Glutamatergic neuron (in vitro differentiated cells): ENCODE measurements around the gene ESYT3. TPM values are rescaled to one million over a fixed set of nuclear protein-coding genes. Genes with fewer than 3 reads are reported as not detected.

Source experiments
- DNase-seq: peaks from one replicate; pipeline ENCODE4 v3.0.0; 2022
- H3K27ac Mint-ChIP-seq: one replicate; pipeline ENCODE4 v1.8.0; 2020; ENCODE audit warnings: mild to moderate bottlenecking, mixed read lengths, inconsistent platforms; ENCODE audit not compliant: unreplicated experiment
- H3K27me3 Mint-ChIP-seq: one replicate; pipeline ENCODE4 v1.8.0; 2020; ENCODE audit warnings: mild to moderate bottlenecking, moderate library complexity, mixed read lengths, inconsistent platforms; ENCODE audit not compliant: unreplicated experiment
- H3K36me3 Mint-ChIP-seq: one replicate; pipeline ENCODE4 v1.8.0; 2020; ENCODE audit warnings: mild to moderate bottlenecking, mixed read lengths, inconsistent platforms; ENCODE audit not compliant: unreplicated experiment
- H3K4me1 Mint-ChIP-seq: one replicate; pipeline ENCODE4 v1.8.0; 2020; ENCODE audit warnings: mild to moderate bottlenecking, low read depth, mixed read lengths, inconsistent platforms; ENCODE audit not compliant: unreplicated experiment
- H3K4me3 Mint-ChIP-seq: one replicate; pipeline ENCODE4 v1.8.0; 2020; ENCODE audit warnings: mild to moderate bottlenecking, mixed read lengths, inconsistent platforms; ENCODE audit not compliant: unreplicated experiment
- H3K9me3 Mint-ChIP-seq: one replicate; pipeline ENCODE4 v1.8.0; 2020; ENCODE audit warnings: mild to moderate bottlenecking, moderate library complexity, mixed read lengths, inconsistent platforms; ENCODE audit not compliant: unreplicated experiment
- total RNA-seq: library from RNA; stranded (reverse); fragmentation: NEBNext Ultra II Directional; extraction: Animal tissue kit (Norgen Biotek cat#: 25700); gene quantifications from one replicate; pipeline ENCODE4 v1.2.1, GENCODE V29; 2021; ENCODE audit not compliant: unreplicated experiment
- TF ChIP-seq, protein P1 (sequence below): fragments of 200-600 bp; sonication (generic); IDR thresholded peaks from one replicate; pipeline ENCODE4 v1.5.0; 2021; ENCODE audit not compliant: partially characterized antibody, unreplicated experiment

The ESYT3 gene
- total RNA-seq, 1 donor from 2014 or later = not detected

DNA sequence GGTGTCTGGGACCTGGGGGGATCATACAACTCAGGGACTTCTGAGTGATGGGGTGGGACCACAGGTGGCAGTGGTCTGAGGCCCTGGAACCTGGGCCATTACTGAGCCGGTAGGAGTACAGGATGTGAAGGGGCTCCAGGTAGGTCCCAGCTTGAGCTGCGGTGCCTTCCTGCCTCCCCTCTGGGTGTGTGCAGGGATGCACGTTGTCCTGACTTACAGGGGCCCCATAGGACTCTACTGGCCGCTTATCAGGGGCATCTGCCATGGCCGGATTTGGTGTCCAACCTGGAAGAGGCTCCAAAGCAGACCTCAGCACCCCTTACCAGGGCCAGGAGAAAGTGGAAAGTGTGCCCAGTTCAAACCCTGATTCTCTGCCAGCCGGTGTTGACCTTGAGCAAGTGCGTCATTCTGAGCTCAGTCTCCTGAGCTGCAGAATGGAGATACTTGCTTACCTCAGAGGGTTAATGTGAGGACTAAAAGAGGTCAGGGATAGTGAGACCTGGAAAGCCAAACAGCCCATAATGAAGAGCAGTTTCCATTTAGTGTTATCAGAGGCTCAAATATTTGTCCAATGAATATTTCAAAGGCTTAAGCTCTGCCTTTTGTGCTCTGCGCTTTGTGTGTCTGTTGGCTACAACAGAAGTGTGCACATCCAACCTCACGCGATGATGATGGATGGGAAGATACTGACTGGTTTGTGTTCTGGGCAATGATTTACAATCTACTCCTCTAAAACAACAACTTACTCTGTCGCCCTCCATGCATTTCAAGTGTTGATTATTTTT is 35.4 kb upstream of the ESYT3 start:
- Mint-ChIP-seq H3K9me3 (peaks cover 2% of the 10 kb centered on the region), H3K36me3 (peaks cover 10% of the 10 kb centered on the region), H3K27me3 (peaks cover 3% of the 10 kb centered on the region), H3K4me3 (no peak overlapping the region), H3K4me1 (peaks cover 7% of the 10 kb centered on the region), H3K27ac (no peak overlapping the region)
- DNase-seq = no peak
- TF ChIP-seq, protein P1, sequence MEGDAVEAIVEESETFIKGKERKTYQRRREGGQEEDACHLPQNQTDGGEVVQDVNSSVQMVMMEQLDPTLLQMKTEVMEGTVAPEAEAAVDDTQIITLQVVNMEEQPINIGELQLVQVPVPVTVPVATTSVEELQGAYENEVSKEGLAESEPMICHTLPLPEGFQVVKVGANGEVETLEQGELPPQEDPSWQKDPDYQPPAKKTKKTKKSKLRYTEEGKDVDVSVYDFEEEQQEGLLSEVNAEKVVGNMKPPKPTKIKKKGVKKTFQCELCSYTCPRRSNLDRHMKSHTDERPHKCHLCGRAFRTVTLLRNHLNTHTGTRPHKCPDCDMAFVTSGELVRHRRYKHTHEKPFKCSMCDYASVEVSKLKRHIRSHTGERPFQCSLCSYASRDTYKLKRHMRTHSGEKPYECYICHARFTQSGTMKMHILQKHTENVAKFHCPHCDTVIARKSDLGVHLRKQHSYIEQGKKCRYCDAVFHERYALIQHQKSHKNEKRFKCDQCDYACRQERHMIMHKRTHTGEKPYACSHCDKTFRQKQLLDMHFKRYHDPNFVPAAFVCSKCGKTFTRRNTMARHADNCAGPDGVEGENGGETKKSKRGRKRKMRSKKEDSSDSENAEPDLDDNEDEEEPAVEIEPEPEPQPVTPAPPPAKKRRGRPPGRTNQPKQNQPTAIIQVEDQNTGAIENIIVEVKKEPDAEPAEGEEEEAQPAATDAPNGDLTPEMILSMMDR = no peak

DNA sequence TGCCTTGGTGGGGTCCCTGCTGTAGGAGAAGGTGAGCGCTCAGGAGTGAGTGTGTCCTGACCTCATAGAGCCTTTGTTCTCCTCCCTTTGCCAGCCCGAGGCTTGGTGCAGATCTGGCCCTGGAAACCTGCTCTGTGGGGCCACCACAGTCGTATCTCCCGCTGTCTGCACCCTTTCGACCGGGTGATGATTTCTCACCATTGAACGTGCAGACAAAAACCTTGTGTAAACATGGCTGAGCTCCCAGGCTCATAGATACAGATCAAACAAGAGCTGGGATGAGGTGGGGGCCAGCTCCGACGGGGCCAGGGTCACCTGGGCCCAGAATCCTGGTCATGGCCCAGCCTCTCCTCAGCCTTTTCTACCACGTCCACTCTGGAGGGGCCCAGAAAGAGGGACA is 34.6 kb upstream of the ESYT3 start:
- H3K27ac Mint-ChIP-seq = no peak overlapping the region
- TF ChIP-seq, protein P1 = no peak
- H3K27me3 Mint-ChIP-seq = peaks cover 3% of the 10 kb centered on the region
- H3K4me3 Mint-ChIP-seq = no peak overlapping the region
- no peak for DNase-seq
- peaks cover 14% of the 10 kb centered on the region for H3K36me3 Mint-ChIP-seq
- H3K4me1 Mint-ChIP-seq = peaks cover 7% of the 10 kb centered on the region
- H3K9me3 Mint-ChIP-seq = peaks cover 2% of the 10 kb centered on the region

DNA sequence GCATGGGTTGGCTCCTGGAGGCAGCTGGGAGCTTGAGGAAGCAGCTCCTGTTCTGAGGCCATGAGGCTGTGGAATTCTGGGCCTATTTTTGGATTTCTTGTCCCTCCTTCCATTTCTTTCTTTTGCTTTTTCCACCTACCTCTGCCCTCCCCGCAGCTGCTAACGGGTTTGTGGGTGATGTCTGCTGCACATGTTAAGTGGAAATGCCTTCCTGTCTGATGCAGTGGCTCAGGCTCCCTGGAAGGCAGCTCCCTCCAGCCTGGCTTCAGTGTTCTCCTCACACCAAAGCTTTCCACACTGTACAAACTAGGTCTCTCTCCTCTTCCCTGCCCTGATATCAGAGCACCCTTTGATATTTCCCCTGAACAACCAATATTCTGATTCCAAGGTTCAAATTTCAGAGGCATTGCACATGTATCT is 33.8 kb upstream of the ESYT3 start:
- Mint-ChIP-seq H3K27ac (no peak overlapping the region), H3K36me3 (peaks cover 22% of the 10 kb centered on the region), H3K27me3 (peaks cover 3% of the 10 kb centered on the region), H3K4me3 (no peak overlapping the region), H3K4me1 (peaks cover 7% of the 10 kb centered on the region), H3K9me3 (peaks cover 2% of the 10 kb centered on the region)
- DNase-seq = no peak
- TF ChIP-seq, protein P1 = no peak

DNA sequence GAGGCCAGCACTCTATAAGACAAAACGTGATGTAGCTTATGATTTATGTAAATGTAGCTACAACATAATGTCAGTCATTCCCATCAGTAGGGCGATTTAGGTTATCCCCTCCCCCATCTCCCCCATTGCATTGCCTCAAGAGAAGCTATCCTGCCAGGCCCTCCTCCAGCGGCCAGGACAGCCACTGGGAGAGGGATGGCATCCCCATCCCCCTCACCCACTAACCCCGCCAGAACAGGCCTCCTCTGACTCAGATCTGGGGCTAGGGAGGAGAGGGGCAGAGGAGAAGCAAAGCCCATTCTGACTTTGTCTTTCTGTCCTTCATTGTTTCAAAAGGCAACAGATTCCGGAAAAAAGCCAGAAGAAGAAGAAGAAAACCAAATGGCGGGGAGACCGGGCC is 32.6 kb upstream of the ESYT3 start:
- H3K4me1 Mint-ChIP-seq = peaks cover under 1% of the 10 kb centered on the region
- H3K36me3 Mint-ChIP-seq = peaks cover 22% of the 10 kb centered on the region
- H3K27me3 Mint-ChIP-seq = peaks cover 3% of the 10 kb centered on the region
- H3K27ac Mint-ChIP-seq = no peak overlapping the region
- TF ChIP-seq, protein P1 = no peak
- H3K4me3 Mint-ChIP-seq = no peak overlapping the region
- H3K9me3 Mint-ChIP-seq = peaks cover 2% of the 10 kb centered on the region
- DNase-seq = no peak

DNA sequence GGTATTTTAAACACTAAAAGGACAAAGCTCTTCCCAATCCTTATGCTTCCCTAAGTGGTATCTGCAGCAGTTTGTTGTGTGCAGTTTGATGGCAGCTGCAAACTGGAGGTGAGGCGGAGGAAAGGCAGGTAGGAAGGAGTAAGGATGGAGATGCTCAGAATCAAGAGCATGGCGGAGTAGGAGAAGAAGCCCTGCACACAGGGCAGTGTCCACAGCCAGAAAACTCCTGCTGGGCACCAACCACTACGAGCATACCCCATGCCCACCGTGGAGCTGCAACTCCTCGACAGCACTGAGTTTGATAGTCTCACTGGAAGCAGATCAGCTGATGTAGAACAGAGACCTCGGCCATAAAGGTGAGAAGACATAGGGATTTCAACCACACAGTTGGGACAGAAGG is 30.3 kb upstream of the ESYT3 start:
- Mint-ChIP-seq H3K36me3 (peaks cover 22% of the 10 kb centered on the region), H3K4me3 (no peak overlapping the region)
- DNase-seq = no peak

More for the DNA sequence above, 30.3 kb upstream of the ESYT3 start:
- peaks cover 2% of the 10 kb centered on the region for H3K9me3 Mint-ChIP-seq
- no peak overlapping the region for H3K27ac Mint-ChIP-seq
- H3K4me1 Mint-ChIP-seq = peaks cover 7% of the 10 kb centered on the region
- TF ChIP-seq, protein P1 = no peak
- H3K27me3 Mint-ChIP-seq = peaks cover 3% of the 10 kb centered on the region
